Sigmoid colon (tissue), 7 donors: Measurements from ENCODE around the gene WNT11. TPM values are rescaled to one million over a fixed set of nuclear protein-coding genes. Genes with fewer than 3 reads are reported as not detected.

ENCODE experiments used
- DNase-seq: peaks from one replicate; pipeline ENCODE4 v3.0.0-alpha.2; 2019
- H3K27ac ChIP-seq, 4 donors: fragments of 200-600 bp; sonication (generic); one replicate each; pipeline ENCODE4 v1.5.1; 2016 to 2019; ENCODE audit warnings: mild to moderate bottlenecking in 1 of 4
- H3K27me3 ChIP-seq, 3 donors: fragments of 200-600 bp; sonication (generic); one replicate each; pipeline ENCODE4 v1.5.1; 2019; ENCODE audit warnings: mild to moderate bottlenecking in 1 of 3
- H3K36me3 ChIP-seq, 4 donors: fragments of 200-600 bp; sonication (generic); one replicate each; pipeline ENCODE4 v1.5.1; 2016 to 2019
- H3K4me1 ChIP-seq, 4 donors: fragments of 200-600 bp; sonication (generic); one replicate each; pipeline ENCODE4 v1.5.1; 2017 to 2019
- H3K4me3 ChIP-seq, 4 donors: fragments of 200-600 bp; sonication (generic); one replicate each; pipeline ENCODE4 v1.5.1; 2017 to 2019; ENCODE audit warnings: mild to moderate bottlenecking in 2 of 4, moderate library complexity in 1 of 4
- H3K9me3 ChIP-seq, 4 donors: fragments of 200-600 bp in 3 of 4; sonication (generic) in 3 of 4; one replicate each; pipeline versions ENCODE4 v1.5.1 to v1.6.1; 2013 to 2019
- EP300 ChIP-seq, 4 donors: sonication (generic); formaldehyde crosslinking; IDR thresholded peaks; one replicate each; pipeline ENCODE4 v1.6.1; 2017; ENCODE audit warnings: antibody characterized with exemption in 4 of 4
- POLR2A ChIP-seq, 2 donors: fragments of 450-650 bp; IDR thresholded peaks; one replicate each; pipeline ENCODE4 v1.6.1; 2016; ENCODE audit warnings: antibody characterized with exemption in 2 of 2, mild to moderate bottlenecking in 2 of 2, moderate library complexity in 2 of 2
- POLR2AphosphoS5 ChIP-seq, 4 donors: sonication (generic); formaldehyde crosslinking; IDR thresholded peaks; one replicate each; pipeline ENCODE4 v1.6.1; 2017; ENCODE audit warnings: antibody characterized with exemption in 4 of 4
- WGBS, 2 donors: extraction: QIAGEN DNeasy Blood & Tissue Kit; methylation state at CpG; one replicate each; pipeline ENCODE4 v1.1.7; 2013; 5-methylcytosine and 5-hydroxymethylcytosine counted together
- intact Hi-C: fragments of 100-400 bp; cut with DNase I; formaldehyde crosslinking; loops from one replicate; pipeline ENCODE4 v1.15.1; 2023
- polyA plus RNA-seq, 3 donors: library from polyadenylated mRNA; stranded (reverse); fragments of 200-250 nt; gene quantifications; one replicate each; pipeline ENCODE4 v1.2.3, GENCODE V29; 2013
- total RNA-seq, 4 donors: library from RNA; depleted of rRNA; stranded (reverse); fragments of >200 nt; gene quantifications; one replicate each; pipeline ENCODE4 v1.1.0, GENCODE V29; 2016
- TF ChIP-seq, protein P1 (sequence below), 4 experiments: fragments of 450-650 bp in 3 of 4; fragments of 200-600 bp in 1 of 4; IDR thresholded peaks; one replicate each; pipeline ENCODE4 v1.5.1; 2016 to 2019; ENCODE audit warnings: antibody characterized with exemption in 4 of 4, mild to moderate bottlenecking in 3 of 4, moderate library complexity in 2 of 4
- donor health status: healthy with polysubstance abuse.
- donor health status: Bipolar disorder and iron deficiency.
- donor health status: healthy.

Gene WNT11
- total and polyA plus RNA-seq, 7 donors, result 0.92 to 8.9 (median 2.2) TPM

DNA sequence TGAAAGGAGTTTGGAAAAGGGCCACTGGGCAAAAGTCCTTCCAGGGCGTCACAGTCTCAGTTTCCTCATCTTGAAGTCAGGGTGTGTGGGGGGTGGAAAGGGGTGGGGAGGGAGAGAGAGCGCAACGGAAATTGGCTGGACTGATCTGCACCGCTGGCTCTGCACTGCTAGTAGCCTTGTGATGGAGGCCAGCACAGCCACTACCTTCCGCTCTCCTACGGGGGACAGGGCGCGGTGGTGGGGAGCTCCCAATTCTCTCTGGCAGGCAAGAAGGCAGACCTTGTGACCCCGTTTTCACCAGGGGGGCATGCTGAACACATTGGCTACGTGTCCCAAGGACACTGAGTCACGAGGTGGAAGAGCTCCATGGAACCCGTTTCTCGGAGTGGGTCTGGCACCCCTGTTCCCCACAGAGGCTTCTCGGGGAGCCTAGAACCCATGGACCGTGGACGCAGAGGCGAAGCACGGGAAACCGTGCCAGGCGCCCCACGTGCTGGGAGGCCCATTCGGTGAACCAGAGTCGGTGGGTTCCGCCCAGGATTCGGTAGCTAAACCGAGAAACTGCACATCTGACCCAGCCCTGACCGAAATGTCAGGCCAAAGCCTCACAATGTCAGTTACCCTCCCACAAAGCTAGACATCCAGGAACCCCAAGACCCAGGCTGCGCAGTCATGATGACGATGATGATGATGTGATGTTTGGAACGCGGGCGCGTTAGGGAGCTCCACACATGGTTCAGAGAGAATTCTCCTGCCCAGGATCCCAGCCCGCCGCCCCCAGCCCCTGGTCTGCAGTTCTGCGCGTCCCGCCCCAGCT lies 28.3 kb upstream of the WNT11 start:
- Histone ChIP-seq H3K27me3 (no peaks in the 10 kb centered on the region), H3K4me3 (peak overlapping the region; percentile 48 to 83 (median 74)), H3K9me3 (no peaks in the 10 kb centered on the region), H3K36me3 (no peaks in the 10 kb centered on the region), H3K27ac (peak overlapping the region; percentile 83 to 90 (median 89)), H3K4me1 (peaks cover 0 to 23% (median 17%) of the 10 kb centered on the region in 4 donors)
- peak; percentile 89 for DNase-seq
- 12 to 18% methylated on average over 38 of the region's 38 CpGs for WGBS, 2 donors
- intact Hi-C loops, result loop anchor here (1.0 to 5.0 kb wide), 4 partner anchors 27 to 407 kb away; partner anchors contain the start of genes GVQW3 and THAP12
- peak; percentile 11 to 49 (median 33) for TF ChIP-seq POLR2AphosphoS5 (IDR thresholded peaks at IDR 0.05)
- TF ChIP-seq EP300 (IDR thresholded peaks at IDR 0.05), result no peak
- peak in 1 of 2 donors; percentile 19 for TF ChIP-seq POLR2A (IDR thresholded peaks at IDR 0.05)
- TF ChIP-seq, protein P1, sequence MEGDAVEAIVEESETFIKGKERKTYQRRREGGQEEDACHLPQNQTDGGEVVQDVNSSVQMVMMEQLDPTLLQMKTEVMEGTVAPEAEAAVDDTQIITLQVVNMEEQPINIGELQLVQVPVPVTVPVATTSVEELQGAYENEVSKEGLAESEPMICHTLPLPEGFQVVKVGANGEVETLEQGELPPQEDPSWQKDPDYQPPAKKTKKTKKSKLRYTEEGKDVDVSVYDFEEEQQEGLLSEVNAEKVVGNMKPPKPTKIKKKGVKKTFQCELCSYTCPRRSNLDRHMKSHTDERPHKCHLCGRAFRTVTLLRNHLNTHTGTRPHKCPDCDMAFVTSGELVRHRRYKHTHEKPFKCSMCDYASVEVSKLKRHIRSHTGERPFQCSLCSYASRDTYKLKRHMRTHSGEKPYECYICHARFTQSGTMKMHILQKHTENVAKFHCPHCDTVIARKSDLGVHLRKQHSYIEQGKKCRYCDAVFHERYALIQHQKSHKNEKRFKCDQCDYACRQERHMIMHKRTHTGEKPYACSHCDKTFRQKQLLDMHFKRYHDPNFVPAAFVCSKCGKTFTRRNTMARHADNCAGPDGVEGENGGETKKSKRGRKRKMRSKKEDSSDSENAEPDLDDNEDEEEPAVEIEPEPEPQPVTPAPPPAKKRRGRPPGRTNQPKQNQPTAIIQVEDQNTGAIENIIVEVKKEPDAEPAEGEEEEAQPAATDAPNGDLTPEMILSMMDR (IDR thresholded peaks at IDR 0.05), result peak in 2 of 4 experiments; percentile 18 to 20

DNA sequence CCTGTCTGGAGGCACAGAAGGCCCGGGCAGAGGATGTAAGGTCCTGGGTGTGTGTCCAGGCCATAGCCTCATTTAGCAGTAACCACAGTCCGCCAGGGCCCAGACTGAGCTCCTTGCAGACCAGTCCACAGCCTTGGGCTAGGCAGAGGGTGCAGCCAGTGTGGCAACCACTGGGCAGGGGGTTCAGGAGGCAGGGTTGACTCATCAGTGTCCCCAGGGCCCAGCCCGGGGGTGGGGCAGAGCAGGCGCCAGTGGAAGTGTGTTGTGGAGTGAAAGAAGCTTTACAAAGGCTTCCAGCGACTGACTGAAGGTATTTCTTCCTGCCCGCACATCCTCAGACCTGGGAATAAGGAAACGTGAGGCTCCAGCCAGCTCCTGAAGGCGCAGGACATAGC lies 27.7 kb upstream of the WNT11 start:
- WGBS, 2 donors, result 60 to 67% methylated on average over 8 of the region's 8 CpGs
- H3K27me3 ChIP-seq, result no peaks in the 10 kb centered on the region
- TF ChIP-seq EP300 (IDR thresholded peaks at IDR 0.05), result no peak
- TF ChIP-seq POLR2A (IDR thresholded peaks at IDR 0.05), result no peak
- TF ChIP-seq, protein P1 (IDR thresholded peaks at IDR 0.05), result no peak
- TF ChIP-seq POLR2AphosphoS5 (IDR thresholded peaks at IDR 0.05), result no peak
- no peaks in the 10 kb centered on the region for H3K9me3 ChIP-seq
- no peaks in the 10 kb centered on the region for H3K36me3 ChIP-seq
- intact Hi-C loops, result loop anchor here (2.0 kb wide), 1 partner anchor 147 kb away; the partner anchor contains the start of genes GVQW3 and THAP12
- peaks cover 0 to 23% (median 17%) of the 10 kb centered on the region in 4 donors for H3K4me1 ChIP-seq
- DNase-seq, result peak; percentile 82
- H3K4me3 ChIP-seq, result peak overlapping the region; percentile 48 to 83 (median 74)
- H3K27ac ChIP-seq, result peak overlapping the region; percentile 83 to 90 (median 89)

DNA sequence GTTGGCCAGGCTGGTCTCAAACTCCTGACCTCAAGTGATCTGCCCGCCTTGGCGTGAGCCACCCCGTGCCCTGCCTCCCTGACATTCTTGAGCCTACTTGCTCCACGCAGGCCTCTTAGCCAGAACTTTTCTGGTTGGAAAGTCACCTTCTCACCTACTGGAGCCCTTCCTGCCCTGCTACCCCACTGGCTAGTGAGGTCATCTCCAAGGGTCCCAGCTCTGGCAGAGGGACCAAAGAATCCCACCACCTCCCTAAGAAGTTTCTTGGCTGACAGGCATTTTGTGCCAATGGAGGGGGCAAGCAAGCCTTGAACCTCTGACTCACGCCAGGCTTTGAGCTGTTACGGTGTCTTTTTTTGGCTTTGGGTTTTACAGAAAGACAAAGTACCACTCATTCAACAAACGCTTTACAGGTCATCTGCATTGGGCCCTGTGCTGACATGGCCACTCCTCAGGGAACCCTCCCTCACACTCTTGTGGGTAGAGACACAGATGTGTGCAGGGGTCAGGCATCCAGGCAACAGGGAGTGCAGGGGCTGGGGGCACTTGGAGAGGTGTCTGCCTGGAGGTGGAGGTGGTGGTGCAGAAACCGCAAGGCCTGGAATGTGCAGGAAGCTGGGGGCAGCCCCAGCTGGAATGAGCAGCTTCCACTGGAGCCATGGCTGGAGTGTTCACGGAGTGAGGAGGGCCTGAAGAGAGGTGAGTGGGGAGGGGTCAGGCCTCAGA lies 27.1 kb upstream of the WNT11 start:
- H3K4me3 ChIP-seq, result no peak overlapping the region
- no peaks in the 10 kb centered on the region for H3K9me3 ChIP-seq
- WGBS, 2 donors, result 91 to 92% methylated on average over 9 of the region's 9 CpGs
- intact Hi-C loops, result no loop called here
- peak overlapping the region in 3 of 4 donors; percentile 88 to 90 (median 90) for H3K27ac ChIP-seq
- no peak for TF ChIP-seq POLR2A (IDR thresholded peaks at IDR 0.05)
- TF ChIP-seq POLR2AphosphoS5 (IDR thresholded peaks at IDR 0.05), result no peak
- TF ChIP-seq, protein P1 (IDR thresholded peaks at IDR 0.05), result no peak
- TF ChIP-seq EP300 (IDR thresholded peaks at IDR 0.05), result no peak
- H3K27me3 ChIP-seq, result no peaks in the 10 kb centered on the region
- peaks cover 0 to 23% (median 17%) of the 10 kb centered on the region in 4 donors for H3K4me1 ChIP-seq
- no peak for DNase-seq
- no peaks in the 10 kb centered on the region for H3K36me3 ChIP-seq

DNA sequence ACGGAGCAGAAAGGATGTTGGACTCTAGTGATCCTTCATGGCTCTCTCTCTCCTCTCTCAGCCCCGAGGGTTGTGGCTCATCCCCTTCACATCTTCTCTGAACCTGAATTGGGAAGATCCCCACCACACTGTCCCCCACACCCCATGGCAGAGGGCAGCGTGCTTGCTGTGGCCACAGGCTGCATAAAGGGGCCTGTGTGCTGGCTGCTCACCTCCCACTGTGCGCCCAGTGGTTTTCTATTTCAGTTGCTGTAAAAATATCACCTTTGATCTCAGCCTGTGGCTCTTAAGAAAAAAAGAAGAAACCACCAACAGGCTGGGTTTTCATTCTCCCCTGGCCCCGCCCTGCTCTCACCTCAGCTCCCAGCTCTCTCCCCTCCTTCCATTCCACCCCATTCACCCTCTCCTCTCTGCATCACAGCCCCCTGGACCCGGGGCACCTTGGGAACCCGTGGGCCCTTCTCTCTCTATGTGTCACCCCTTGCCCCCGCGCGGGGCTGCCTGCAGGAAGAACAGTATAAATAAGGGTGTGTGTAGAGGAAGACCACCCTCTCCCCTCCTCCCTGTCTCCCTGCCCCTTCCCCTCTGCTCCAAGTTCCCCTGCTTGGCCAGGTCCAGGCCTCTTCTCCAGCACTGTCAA lies 25.8 kb upstream of the WNT11 start:
- Histone ChIP-seq H3K4me3 (no peak overlapping the region), H3K4me1 (peaks cover 0 to 23% (median 17%) of the 10 kb centered on the region in 4 donors), H3K27me3 (no peaks in the 10 kb centered on the region), H3K36me3 (no peaks in the 10 kb centered on the region), H3K27ac (no peak overlapping the region), H3K9me3 (no peaks in the 10 kb centered on the region)
- intact Hi-C loops, result no loop called here
- TF ChIP-seq, protein P1 (IDR thresholded peaks at IDR 0.05), result no peak
- WGBS, 2 donors, result 25 to 34% methylated on average over 10 of the region's 10 CpGs
- no peak for DNase-seq
